ENCODE data around the gene NRXN3.

NRXN3 gene

GRCh38 chr14:79418649-79419415 is 1248.7 kb downstream of the NRXN3 start:
- H3K9me3 Mint-ChIP-seq = peaks cover 9% of the 10 kb centered on the region
- no peak overlapping the region for H3K27ac Mint-ChIP-seq
- H3K4me3 Mint-ChIP-seq = no peak overlapping the region

GRCh38 chr14:79419571-79420327 is 1249.6 kb downstream of the NRXN3 start:
- peaks cover 22% of the 10 kb centered on the region for H3K4me1 Mint-ChIP-seq
- H3K27me3 Mint-ChIP-seq (ENCODE audit: low read depth, poor library complexity) = no peaks in the 10 kb centered on the region
- H3K4me3 Mint-ChIP-seq = no peak overlapping the region
- peaks cover 9% of the 10 kb centered on the region for H3K9me3 Mint-ChIP-seq
- no peak overlapping the region for H3K27ac Mint-ChIP-seq
- peaks cover 9% of the 10 kb centered on the region for H3K36me3 Mint-ChIP-seq (ENCODE audit: low read depth)
- DNase-seq = no peak
- TF ChIP-seq CTCF (IDR thresholded peaks at IDR 0.05) = no peak

More at GRCh38 chr14:79418649-79419415, 1248.7 kb downstream of the NRXN3 start:
- H3K4me1 Mint-ChIP-seq = peaks cover 31% of the 10 kb centered on the region
- H3K36me3 Mint-ChIP-seq (ENCODE audit: low read depth) = peaks cover 9% of the 10 kb centered on the region
- DNase-seq = no peak
- TF ChIP-seq CTCF (IDR thresholded peaks at IDR 0.05) = no peak
- no peaks in the 10 kb centered on the region for H3K27me3 Mint-ChIP-seq (ENCODE audit: low read depth, poor library complexity)

- Mint-ChIP-seq H3K27me3 (ENCODE audit: low read depth, poor library complexity) (no peaks in the 10 kb centered on the region), H3K36me3 (ENCODE audit: low read depth) (peaks cover 9% of the 10 kb centered on the region)
These were observed 1250.6 kb downstream of the NRXN3 start for GRCh38 chr14:79420725-79421124.

GRCh38 chr14:79421811-79422210 is 1251.6 kb downstream of the NRXN3 start:
- Mint-ChIP-seq H3K9me3 (peaks cover 1% of the 10 kb centered on the region), H3K4me3 (no peak overlapping the region), H3K4me1 (peaks cover 28% of the 10 kb centered on the region), H3K27me3 (ENCODE audit: low read depth, poor library complexity) (no peaks in the 10 kb centered on the region), H3K36me3 (ENCODE audit: low read depth) (peaks cover 1% of the 10 kb centered on the region), H3K27ac (no peak overlapping the region)
- DNase-seq = no peak
- TF ChIP-seq CTCF (IDR thresholded peaks at IDR 0.05) = no peak

More at GRCh38 chr14:79420725-79421124, 1250.6 kb downstream of the NRXN3 start:
- H3K9me3 Mint-ChIP-seq = peaks cover 9% of the 10 kb centered on the region
- no peak for DNase-seq
- TF ChIP-seq CTCF (IDR thresholded peaks at IDR 0.05) = no peak
- H3K27ac Mint-ChIP-seq = no peak overlapping the region
- H3K4me1 Mint-ChIP-seq = peaks cover 22% of the 10 kb centered on the region
- no peak overlapping the region for H3K4me3 Mint-ChIP-seq

- Mint-ChIP-seq H3K4me3 (no peak overlapping the region), H3K27ac (no peak overlapping the region), H3K9me3 (no peaks in the 10 kb centered on the region), H3K27me3 (ENCODE audit: low read depth, poor library complexity) (no peaks in the 10 kb centered on the region), H3K36me3 (ENCODE audit: low read depth) (no peaks in the 10 kb centered on the region), H3K4me1 (peaks cover 15% of the 10 kb centered on the region)
- no peak for TF ChIP-seq CTCF (IDR thresholded peaks at IDR 0.05)
- DNase-seq = no peak
These were observed 1254.3 kb downstream of the NRXN3 start for GRCh38 chr14:79424462-79424861.

Measured in nephron progenitor cell (in vitro differentiated cells).